Measurements from ENCODE around the gene CLTCL1.

CLTCL1 gene

DNA sequence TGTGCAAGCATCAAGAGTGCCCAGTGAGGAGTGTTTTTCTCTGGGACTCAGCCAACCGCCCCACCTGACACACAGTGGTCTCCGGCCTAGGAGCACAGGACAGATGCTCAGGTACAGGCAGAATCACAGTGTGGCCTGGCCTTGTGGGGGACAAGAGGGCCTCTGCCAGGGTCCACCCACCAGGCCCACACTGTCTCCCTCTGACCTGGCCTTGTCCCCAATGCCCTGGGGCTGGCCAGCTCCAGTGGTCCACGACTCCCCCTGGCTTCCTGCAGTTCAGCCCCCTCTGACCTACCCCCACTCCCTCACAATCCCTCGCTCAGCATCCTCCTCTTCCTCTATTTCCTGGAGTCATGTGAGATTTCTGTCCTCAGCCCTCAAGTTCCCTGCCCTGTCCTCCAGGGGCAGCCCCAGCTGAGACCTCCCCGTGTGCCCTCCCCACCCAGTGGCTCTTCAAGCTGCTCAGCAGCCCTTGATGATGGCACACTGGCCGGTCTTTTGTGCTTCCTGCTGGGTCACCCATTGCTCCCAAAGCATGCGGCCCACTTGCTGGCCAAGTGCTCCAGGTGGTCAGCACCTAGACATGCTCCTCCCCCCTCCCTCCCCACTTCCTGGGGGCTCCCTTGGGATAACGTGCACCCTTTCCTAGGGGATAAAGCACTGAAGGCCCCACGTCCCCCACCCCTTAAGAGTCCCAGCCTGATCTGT, 158.7 kb downstream of the CLTCL1 start:
- DNase-seq, result no peak

DNA sequence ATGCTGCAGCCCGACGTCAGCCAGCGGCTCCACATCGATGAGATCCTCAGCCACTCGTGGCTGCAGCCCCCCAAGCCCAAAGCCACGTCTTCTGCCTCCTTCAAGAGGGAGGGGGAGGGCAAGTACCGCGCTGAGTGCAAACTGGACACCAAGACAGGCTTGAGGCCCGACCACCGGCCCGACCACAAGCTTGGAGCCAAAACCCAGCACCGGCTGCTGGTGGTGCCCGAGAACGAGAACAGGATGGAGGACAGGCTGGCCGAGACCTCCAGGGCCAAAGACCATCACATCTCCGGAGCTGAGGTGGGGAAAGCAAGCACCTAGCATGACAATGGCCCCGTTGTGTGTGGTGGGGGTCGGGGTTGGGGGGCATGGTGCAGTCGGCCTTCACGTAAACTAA, 159.4 kb downstream of the CLTCL1 start:
- DNase-seq, result no peak

DNA sequence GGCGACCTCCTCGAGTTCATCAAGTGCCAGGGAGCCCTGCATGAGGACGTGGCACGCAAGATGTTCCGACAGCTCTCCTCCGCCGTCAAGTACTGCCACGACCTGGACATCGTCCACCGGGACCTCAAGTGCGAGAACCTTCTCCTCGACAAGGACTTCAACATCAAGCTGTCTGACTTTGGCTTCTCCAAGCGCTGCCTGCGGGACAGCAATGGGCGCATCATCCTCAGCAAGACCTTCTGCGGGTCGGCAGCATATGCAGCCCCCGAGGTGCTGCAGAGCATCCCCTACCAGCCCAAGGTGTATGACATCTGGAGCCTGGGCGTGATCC, 159.9 kb downstream of the CLTCL1 start:
- DNase-seq, result no peak

DNA sequence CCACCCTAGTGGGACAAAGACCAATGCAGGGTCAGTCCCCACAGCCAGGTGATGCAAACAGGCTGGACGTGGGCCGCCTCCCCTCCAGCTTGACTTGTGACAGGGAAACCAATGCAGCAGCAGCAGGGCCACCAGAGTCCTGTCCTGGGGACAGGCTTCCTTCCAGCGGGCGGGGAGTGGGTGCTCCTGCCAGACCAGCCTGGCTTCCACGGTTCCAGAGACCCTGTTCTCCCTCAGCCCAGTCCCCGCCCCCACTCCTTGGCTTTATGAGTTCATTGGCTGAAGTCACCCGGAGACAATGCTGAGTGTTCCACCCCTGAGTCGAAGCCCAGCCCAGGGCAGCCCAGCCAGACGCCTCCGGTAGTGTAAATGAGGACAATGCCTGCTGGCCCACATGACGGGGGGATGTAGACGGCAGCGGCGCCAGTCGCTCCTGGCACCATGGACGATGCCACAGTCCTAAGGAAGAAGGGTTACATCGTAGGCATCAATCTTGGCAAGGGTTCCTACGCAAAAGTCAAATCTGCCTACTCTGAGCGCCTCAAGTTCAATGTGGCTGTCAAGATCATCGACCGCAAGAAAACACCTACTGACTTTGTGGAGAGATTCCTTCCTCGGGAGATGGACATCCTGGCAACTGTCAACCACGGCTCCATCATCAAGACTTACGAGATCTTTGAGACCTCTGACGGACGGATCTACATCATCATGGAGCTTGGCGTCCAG, 160.4 kb downstream of the CLTCL1 start, which contains the start of gene TSSK2:
TSS of gene TSSK2 (plus strand) at position 350 of the 726 bp plus-strand sequence. CDS start at position 442, 92 bp downstream.
- DNase-seq, result peak in 4 of 51 donors; percentile 14 to 46 (median 26)

DNA sequence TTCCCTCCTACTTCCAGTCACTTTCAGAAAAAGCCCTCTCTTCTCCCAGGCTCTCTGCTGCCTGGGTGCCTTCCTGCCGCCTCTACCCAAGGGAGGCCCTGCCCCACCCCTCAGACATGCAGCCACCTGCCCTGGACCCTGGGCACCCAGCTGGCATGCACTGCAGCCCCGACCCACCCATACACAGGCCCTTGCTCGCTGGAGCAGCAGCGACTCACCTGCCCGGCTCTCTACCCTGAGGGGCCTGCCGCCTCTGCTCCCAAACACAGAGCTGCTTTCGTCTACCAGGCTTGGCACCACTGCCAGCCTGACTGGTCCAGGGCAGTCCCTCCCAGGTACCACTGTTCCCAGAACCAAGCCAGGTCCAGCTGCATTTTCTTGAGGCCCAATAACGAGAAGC, 161.6 kb downstream of the CLTCL1 start:
- no peak for DNase-seq
